CD4-positive, alpha-beta T cell treated with Interferon alpha-2 for 1 hour (primary cell): ENCODE measurements around the gene TGM2.

Experiments used
- DNase-seq, 2 donors: peaks; one replicate each; pipeline ENCODE4 v3.0.0-alpha.2; 2020 to 2022

The TGM2 gene

GRCh38 chr20:38141889-38142494 is 23.1 kb downstream of the TGM2 start:
- DNase-seq = no peak

- DNase-seq = no peak
Observed at GRCh38 chr20:38141204-38141888, 23.7 kb downstream of the TGM2 start.

GRCh38 chr20:38139977-38140753 is 24.9 kb downstream of the TGM2 start:
- DNase-seq = no peak

- no peak for DNase-seq
Observed at GRCh38 chr20:38139156-38139912, 25.7 kb downstream of the TGM2 start.

GRCh38 chr20:38138086-38138778 is 26.8 kb downstream of the TGM2 start:
- DNase-seq = no peak

- no peak for DNase-seq
Observed at GRCh38 chr20:38137441-38138037, 27.5 kb downstream of the TGM2 start.

GRCh38 chr20:38136421-38137245 is 28.4 kb downstream of the TGM2 start:
- DNase-seq = no peak

- no peak for DNase-seq
Observed at GRCh38 chr20:38135651-38136420, 29.2 kb downstream of the TGM2 start.

GRCh38 chr20:38135271-38135650 is 29.8 kb downstream of the TGM2 start:
- DNase-seq = no peak

- no peak for DNase-seq
Observed at GRCh38 chr20:38134427-38135270, 30.4 kb downstream of the TGM2 start.

- DNase-seq = no peak
Observed at GRCh38 chr20:38133680-38134426, 31.2 kb downstream of the TGM2 start.

GRCh38 chr20:38132910-38133501 is 32.1 kb downstream of the TGM2 start:
- DNase-seq = no peak

GRCh38 chr20:38132156-38132909 is 32.7 kb downstream of the TGM2 start:
- DNase-seq = no peak

GRCh38 chr20:38131588-38132121 is 33.4 kb downstream of the TGM2 start:
- DNase-seq = no peak

GRCh38 chr20:38130687-38131587 is 34.1 kb downstream of the TGM2 start:
- no peak for DNase-seq
